Stimulated activated CD8-positive, alpha-beta memory T cell treated with anti-CD3 and anti-CD28 coated beads, Interleukin-4, amount 100 ng/mL, for 48 hours (primary cell): ENCODE measurements around the gene SPATA31C2.
"Not testable (repeated sequence)": the region's sequence is repeated elsewhere in the genome, so short reads cannot be mapped to it uniquely, and the experiment has no call there.

Source experiments
- DNase-seq: peaks from one replicate; pipeline ENCODE4 v3.0.0-alpha.2; 2020

SPATA31C2 gene

GRCh38 chr9:88118121-88118520 lies 20.2 kb downstream of the SPATA31C2 start:
- not testable (repeated sequence) for DNase-seq

- not testable (repeated sequence) for DNase-seq
These were observed 23.2 kb downstream of the SPATA31C2 start for GRCh38 chr9:88114968-88115612.

GRCh38 chr9:88114283-88114967 lies 23.9 kb downstream of the SPATA31C2 start:
- not testable (repeated sequence) for DNase-seq

GRCh38 chr9:88113156-88114130 lies 24.8 kb downstream of the SPATA31C2 start:
- DNase-seq: not testable (repeated sequence)

- no peak for DNase-seq
These were observed 28.2 kb downstream of the SPATA31C2 start for GRCh38 chr9:88110026-88110425.

GRCh38 chr9:88108779-88109178 lies 29.5 kb downstream of the SPATA31C2 start:
- no peak for DNase-seq

GRCh38 chr9:88106492-88106891 lies 31.8 kb downstream of the SPATA31C2 start:
- DNase-seq: peak; percentile 33

- no peak for DNase-seq
These were observed 45.4 kb downstream of the SPATA31C2 start for GRCh38 chr9:88092797-88093331.

GRCh38 chr9:88090151-88090581 lies 48.1 kb downstream of the SPATA31C2 start:
- DNase-seq: no peak

- no peak for DNase-seq
These were observed 50.4 kb downstream of the SPATA31C2 start for GRCh38 chr9:88087906-88088305.

- DNase-seq: no peak
These were observed 52.8 kb downstream of the SPATA31C2 start for GRCh38 chr9:88085476-88085875.

GRCh38 chr9:88084357-88085183 lies 53.7 kb downstream of the SPATA31C2 start:
- no peak for DNase-seq
